GM18867 (cell line): ENCODE measurements around the gene RIPOR2.

ENCODE experiments used
- ATAC-seq: cut with Tn5 transposase; IDR thresholded peaks from one replicate; pipeline ENCODE4 v1.9.1; 2021; ENCODE audit warnings: mild to moderate bottlenecking, moderate library complexity; ENCODE audit not compliant: unreplicated experiment

The RIPOR2 gene

GRCh38 chr6:24935366-24936152 is at the start of gene RIPOR2:
TSS of gene RIPOR2 (minus strand) at chr6:24935960. CDS start at chr6:24935898, 62 bp downstream.
- ATAC-seq = peak; percentile 32

GRCh38 chr6:24985323-24985722 is 49.6 kb upstream of the RIPOR2 start:
- no peak for ATAC-seq

GRCh38 chr6:24982231-24982630 is 46.5 kb upstream of the RIPOR2 start:
- ATAC-seq = no peak

GRCh38 chr6:24981386-24981760 is 45.6 kb upstream of the RIPOR2 start:
- no peak for ATAC-seq

GRCh38 chr6:24980507-24981385 is 45.0 kb upstream of the RIPOR2 start:
- no peak for ATAC-seq

- ATAC-seq = no peak
These were observed 43.4 kb upstream of the RIPOR2 start for GRCh38 chr6:24979176-24979575.

GRCh38 chr6:24974182-24975171 is 38.7 kb upstream of the RIPOR2 start:
- ATAC-seq = peak; percentile 85

GRCh38 chr6:24972311-24972958 is 36.7 kb upstream of the RIPOR2 start:
- ATAC-seq = no peak

- no peak for ATAC-seq
These were observed 35.3 kb upstream of the RIPOR2 start for GRCh38 chr6:24971067-24971466.

GRCh38 chr6:24969343-24969860 is 33.6 kb upstream of the RIPOR2 start:
- ATAC-seq = no peak

GRCh38 chr6:24968783-24969182 is 33.0 kb upstream of the RIPOR2 start:
- ATAC-seq = no peak

GRCh38 chr6:24967211-24967610 is 31.5 kb upstream of the RIPOR2 start:
- no peak for ATAC-seq

- no peak for ATAC-seq
These were observed 30.6 kb upstream of the RIPOR2 start for GRCh38 chr6:24966381-24966780.

- ATAC-seq = no peak
These were observed 28.3 kb upstream of the RIPOR2 start for GRCh38 chr6:24963887-24964570.

- no peak for ATAC-seq
These were observed 27.6 kb upstream of the RIPOR2 start for GRCh38 chr6:24963339-24963738.

- no peak for ATAC-seq
These were observed 26.1 kb upstream of the RIPOR2 start for GRCh38 chr6:24961852-24962251.

- ATAC-seq = no peak
These were observed 25.3 kb upstream of the RIPOR2 start for GRCh38 chr6:24960991-24961475.

GRCh38 chr6:24959319-24959718 is 23.6 kb upstream of the RIPOR2 start:
- no peak for ATAC-seq

- no peak for ATAC-seq
These were observed 21.4 kb upstream of the RIPOR2 start for GRCh38 chr6:24957199-24957598.
